Measurements from ENCODE around the gene ADA.
"Not testable (repeated sequence)": the region's sequence is repeated elsewhere in the genome, so short reads cannot be mapped to it uniquely, and the experiment has no call there.

ADA gene

GRCh38 chr20:44597516-44597915, 54.0 kb downstream of the ADA start:
- no peak for DNase-seq

- no peak for DNase-seq
These were observed 54.6 kb downstream of the ADA start for GRCh38 chr20:44596876-44597275.

GRCh38 chr20:44596010-44596409, 55.5 kb downstream of the ADA start:
- DNase-seq, result no peak

GRCh38 chr20:44594730-44595129, 56.8 kb downstream of the ADA start:
- no peak for DNase-seq

- DNase-seq, result no peak
These were observed 57.7 kb downstream of the ADA start for GRCh38 chr20:44593751-44594150.

- DNase-seq, result no peak
These were observed 59.1 kb downstream of the ADA start for GRCh38 chr20:44592366-44592765.

- no peak for DNase-seq
These were observed 60.3 kb downstream of the ADA start for GRCh38 chr20:44590980-44591778.

- DNase-seq, result no peak
These were observed 62.0 kb downstream of the ADA start for GRCh38 chr20:44589537-44589936.

- DNase-seq, result not testable (repeated sequence)
These were observed 63.2 kb downstream of the ADA start for GRCh38 chr20:44588321-44588720.

- no peak for DNase-seq
These were observed 64.2 kb downstream of the ADA start for GRCh38 chr20:44587035-44587980.

GRCh38 chr20:44586289-44586911, 65.1 kb downstream of the ADA start:
- DNase-seq, result no peak

- no peak for DNase-seq
These were observed 66.2 kb downstream of the ADA start for GRCh38 chr20:44585057-44585963.

- no peak for DNase-seq
These were observed 67.3 kb downstream of the ADA start for GRCh38 chr20:44584162-44584561.

GRCh38 chr20:44583157-44583556, 68.3 kb downstream of the ADA start:
- no peak for DNase-seq

GRCh38 chr20:44582311-44583025, 69.0 kb downstream of the ADA start, which contains the start of gene PKIG:
Gene PKIG (plus strand): TSS chr20:44582579. CDS start chr20:44614557, 31,978 bp downstream.
- no peak for DNase-seq

GRCh38 chr20:44581515-44581914, 70.0 kb downstream of the ADA start:
- no peak for DNase-seq

GRCh38 chr20:44580581-44581268, 70.8 kb downstream of the ADA start:
- no peak for DNase-seq

GRCh38 chr20:44579313-44580081, 72.0 kb downstream of the ADA start:
- no peak for DNase-seq

- DNase-seq, result no peak
These were observed 75.2 kb downstream of the ADA start for GRCh38 chr20:44576297-44576696.

- DNase-seq, result no peak
These were observed 77.1 kb downstream of the ADA start for GRCh38 chr20:44574372-44574771.

Data from cerebellar nuclear complex (tissue), 1 donor.